Measurements from ENCODE around the gene GALNT9. TPM values are rescaled to one million over a fixed set of nuclear protein-coding genes. Genes with fewer than 3 reads are reported as not detected.

The GALNT9 gene
- total RNA-seq, 1 donor from 2014 or later = not detected

DNA sequence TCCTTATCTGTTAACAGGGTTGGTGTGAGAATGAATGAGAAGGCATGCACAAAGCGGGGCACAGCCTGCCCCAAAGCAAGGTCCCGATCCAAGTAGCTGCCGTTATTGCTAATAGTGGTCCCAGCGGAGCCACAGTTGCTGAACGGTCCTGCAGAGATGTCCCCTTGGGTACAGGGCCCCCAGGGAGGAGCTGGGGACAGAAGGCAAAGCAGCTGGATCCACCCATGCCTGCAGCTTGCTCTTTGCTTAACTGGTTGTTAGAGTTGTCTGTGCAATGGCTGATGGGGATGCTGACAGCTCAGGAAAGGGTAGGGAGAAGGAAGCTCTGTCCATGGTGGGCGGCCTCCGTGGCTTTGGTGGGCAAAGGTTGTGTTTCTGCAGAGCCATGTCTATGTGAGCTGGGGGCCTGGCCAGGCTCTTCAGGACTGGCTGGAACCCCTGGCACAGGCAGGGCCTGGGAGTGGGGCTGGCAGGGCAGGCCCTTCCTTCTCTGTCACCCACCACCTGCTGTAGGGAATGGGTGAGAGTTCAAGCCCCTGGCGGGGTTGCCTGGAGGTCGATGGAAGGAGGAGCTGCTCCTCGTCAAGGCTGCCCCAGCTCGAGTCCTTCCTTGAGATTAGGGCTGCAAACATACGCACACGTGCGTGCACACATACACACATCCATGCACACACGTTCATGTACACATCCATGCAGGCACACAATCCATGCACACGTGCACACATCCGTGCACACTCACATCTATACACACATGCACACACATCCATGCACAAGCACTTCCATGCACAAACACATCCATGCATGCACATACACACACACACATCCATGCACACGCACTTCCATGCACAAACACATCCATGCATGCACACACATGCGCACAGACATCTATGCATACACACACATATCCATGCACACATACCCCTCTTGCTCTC is 149.7 kb downstream of the GALNT9 start:
- Mint-ChIP-seq H3K36me3 (no peaks in the 10 kb centered on the region), H3K4me1 (peaks cover 10% of the 10 kb centered on the region), H3K4me3 (peak overlapping the region; percentile 18), H3K27ac (no peak overlapping the region), H3K27me3 (ENCODE audit: insufficient read depth, low read depth) (peaks cover 28% of the 10 kb centered on the region), H3K9me3 (no peaks in the 10 kb centered on the region)
- no peak for DNase-seq (ENCODE audit: low spot score)
- no peak overlapping the region for H3K27ac ChIP-seq
- no peaks in the 10 kb centered on the region for H4K20me1 ChIP-seq (ENCODE audit: low read depth)
- no peaks in the 10 kb centered on the region for H3K36me3 ChIP-seq
- H3K9ac ChIP-seq = no peak overlapping the region
- TF ChIP-seq, protein P1, sequence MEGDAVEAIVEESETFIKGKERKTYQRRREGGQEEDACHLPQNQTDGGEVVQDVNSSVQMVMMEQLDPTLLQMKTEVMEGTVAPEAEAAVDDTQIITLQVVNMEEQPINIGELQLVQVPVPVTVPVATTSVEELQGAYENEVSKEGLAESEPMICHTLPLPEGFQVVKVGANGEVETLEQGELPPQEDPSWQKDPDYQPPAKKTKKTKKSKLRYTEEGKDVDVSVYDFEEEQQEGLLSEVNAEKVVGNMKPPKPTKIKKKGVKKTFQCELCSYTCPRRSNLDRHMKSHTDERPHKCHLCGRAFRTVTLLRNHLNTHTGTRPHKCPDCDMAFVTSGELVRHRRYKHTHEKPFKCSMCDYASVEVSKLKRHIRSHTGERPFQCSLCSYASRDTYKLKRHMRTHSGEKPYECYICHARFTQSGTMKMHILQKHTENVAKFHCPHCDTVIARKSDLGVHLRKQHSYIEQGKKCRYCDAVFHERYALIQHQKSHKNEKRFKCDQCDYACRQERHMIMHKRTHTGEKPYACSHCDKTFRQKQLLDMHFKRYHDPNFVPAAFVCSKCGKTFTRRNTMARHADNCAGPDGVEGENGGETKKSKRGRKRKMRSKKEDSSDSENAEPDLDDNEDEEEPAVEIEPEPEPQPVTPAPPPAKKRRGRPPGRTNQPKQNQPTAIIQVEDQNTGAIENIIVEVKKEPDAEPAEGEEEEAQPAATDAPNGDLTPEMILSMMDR (IDR thresholded peaks at IDR 0.05) = no peak
- TF ChIP-seq EZH2phosphoT487 (IDR thresholded peaks at IDR 0.05) (no peak), EZH2 (IDR thresholded peaks at IDR 0.05) (no peak)
- no peaks in the 10 kb centered on the region for H3K79me2 ChIP-seq (ENCODE audit: low read depth)
- no peaks in the 10 kb centered on the region for H3K9me3 ChIP-seq (ENCODE audit: low read depth)
- H3K4me2 ChIP-seq = no peak overlapping the region
- no peaks in the 10 kb centered on the region for H3F3A ChIP-seq (ENCODE audit: low read depth)
- no peaks in the 10 kb centered on the region for H3K4me1 ChIP-seq
- no peak overlapping the region for H2AFZ ChIP-seq (replicated peaks)
- peaks cover 99% of the 10 kb centered on the region for H3K27me3 ChIP-seq
- H3K4me3 ChIP-seq = no peak overlapping the region

DNA sequence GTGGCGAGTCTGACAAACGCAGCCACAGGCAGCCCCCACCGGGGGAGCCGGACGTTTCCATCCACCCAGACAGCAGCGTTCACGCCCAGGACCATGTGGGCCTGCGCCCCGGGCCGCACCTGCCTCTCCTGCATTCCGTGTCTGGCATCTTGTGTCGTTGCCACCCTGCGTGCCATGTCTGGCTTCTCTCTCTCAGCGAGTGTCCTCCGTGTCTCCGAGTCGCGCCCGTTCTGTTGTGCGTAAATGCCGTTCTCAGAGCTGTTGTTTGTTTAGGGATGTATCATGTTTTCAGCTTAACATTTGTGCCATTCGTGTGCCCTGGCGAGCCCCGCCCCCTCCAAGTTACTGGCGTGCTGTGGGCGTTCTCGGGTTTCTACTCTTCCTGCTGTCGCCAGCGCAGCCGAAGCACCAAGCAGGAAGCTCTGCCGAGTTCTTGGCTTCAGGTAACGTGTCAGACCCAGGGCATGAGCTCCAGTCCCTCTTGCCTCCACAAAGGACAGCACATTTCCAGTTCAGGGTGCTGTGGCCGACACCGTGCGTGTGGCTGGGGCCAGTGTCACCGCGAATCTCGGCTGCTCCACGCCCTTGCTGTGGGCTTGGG is 150.5 kb downstream of the GALNT9 start:
- H3K27ac ChIP-seq = no peak overlapping the region
- Mint-ChIP-seq H3K4me3 (no peak overlapping the region), H3K27me3 (ENCODE audit: insufficient read depth, low read depth) (peaks cover 24% of the 10 kb centered on the region), H3K9me3 (no peaks in the 10 kb centered on the region), H3K27ac (no peak overlapping the region), H3K36me3 (no peaks in the 10 kb centered on the region), H3K4me1 (peaks cover 10% of the 10 kb centered on the region)
- no peaks in the 10 kb centered on the region for H3K4me1 ChIP-seq
- peaks cover 99% of the 10 kb centered on the region for H3K27me3 ChIP-seq
- H3K4me2 ChIP-seq = no peak overlapping the region
- H3K36me3 ChIP-seq = no peaks in the 10 kb centered on the region
- TF ChIP-seq, protein P1 (IDR thresholded peaks at IDR 0.05) = no peak
- TF ChIP-seq EZH2phosphoT487 (IDR thresholded peaks at IDR 0.05) = no peak
- no peak for TF ChIP-seq EZH2 (IDR thresholded peaks at IDR 0.05)
- no peaks in the 10 kb centered on the region for H3K79me2 ChIP-seq (ENCODE audit: low read depth)
- H3K9me3 ChIP-seq (ENCODE audit: low read depth) = no peaks in the 10 kb centered on the region
- no peaks in the 10 kb centered on the region for H3F3A ChIP-seq (ENCODE audit: low read depth)
- no peak overlapping the region for H3K4me3 ChIP-seq
- peak; percentile 31 for DNase-seq (ENCODE audit: low spot score)
- no peak overlapping the region for H3K9ac ChIP-seq
- H4K20me1 ChIP-seq (ENCODE audit: low read depth) = no peaks in the 10 kb centered on the region
- H2AFZ ChIP-seq (replicated peaks) = no peak overlapping the region

DNA sequence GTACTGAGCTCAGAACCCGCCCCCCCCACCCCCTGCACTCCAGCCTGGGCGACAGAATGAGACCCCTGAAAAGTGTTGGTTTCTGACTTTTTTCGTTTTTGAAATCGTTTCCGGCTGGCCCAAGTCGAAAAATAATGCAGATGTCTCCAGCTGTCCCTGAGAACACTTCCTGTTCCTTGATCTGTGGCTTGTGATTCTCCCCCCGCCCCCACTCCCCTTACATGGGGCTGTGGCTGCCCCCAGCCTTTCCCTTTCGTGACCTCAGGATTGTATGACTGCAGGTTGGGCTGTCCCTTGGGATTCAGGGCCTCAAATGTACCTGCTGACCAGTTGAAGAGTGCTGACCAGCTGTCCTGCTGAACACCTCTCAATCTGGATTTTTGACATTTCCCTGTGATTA is 151.1 kb downstream of the GALNT9 start:
- Histone ChIP-seq H3K9ac (no peak overlapping the region), H3K9me3 (ENCODE audit: low read depth) (no peaks in the 10 kb centered on the region), H3K36me3 (no peaks in the 10 kb centered on the region), H2AFZ (replicated peaks) (no peak overlapping the region), H3K27me3 (peaks cover 99% of the 10 kb centered on the region), H3F3A (ENCODE audit: low read depth) (no peaks in the 10 kb centered on the region), H3K4me1 (no peaks in the 10 kb centered on the region), H4K20me1 (ENCODE audit: low read depth) (no peaks in the 10 kb centered on the region), H3K4me3 (no peak overlapping the region), H3K4me2 (no peak overlapping the region), H3K27ac (no peak overlapping the region), H3K79me2 (ENCODE audit: low read depth) (no peaks in the 10 kb centered on the region)
- no peaks in the 10 kb centered on the region for H3K36me3 Mint-ChIP-seq
- H3K9me3 Mint-ChIP-seq = no peaks in the 10 kb centered on the region
- H3K27ac Mint-ChIP-seq = peak overlapping the region; percentile 53
- peaks cover 21% of the 10 kb centered on the region for H3K27me3 Mint-ChIP-seq (ENCODE audit: insufficient read depth, low read depth)
- H3K4me3 Mint-ChIP-seq = no peak overlapping the region
- H3K4me1 Mint-ChIP-seq = peaks cover 10% of the 10 kb centered on the region
- DNase-seq (ENCODE audit: low spot score) = no peak
- TF ChIP-seq EZH2 (IDR thresholded peaks at IDR 0.05) (no peak), EZH2phosphoT487 (IDR thresholded peaks at IDR 0.05) (no peak)
- TF ChIP-seq, protein P1 (IDR thresholded peaks at IDR 0.05) = no peak
